ENCODE data around the gene SPO11.

SPO11 gene

DNA sequence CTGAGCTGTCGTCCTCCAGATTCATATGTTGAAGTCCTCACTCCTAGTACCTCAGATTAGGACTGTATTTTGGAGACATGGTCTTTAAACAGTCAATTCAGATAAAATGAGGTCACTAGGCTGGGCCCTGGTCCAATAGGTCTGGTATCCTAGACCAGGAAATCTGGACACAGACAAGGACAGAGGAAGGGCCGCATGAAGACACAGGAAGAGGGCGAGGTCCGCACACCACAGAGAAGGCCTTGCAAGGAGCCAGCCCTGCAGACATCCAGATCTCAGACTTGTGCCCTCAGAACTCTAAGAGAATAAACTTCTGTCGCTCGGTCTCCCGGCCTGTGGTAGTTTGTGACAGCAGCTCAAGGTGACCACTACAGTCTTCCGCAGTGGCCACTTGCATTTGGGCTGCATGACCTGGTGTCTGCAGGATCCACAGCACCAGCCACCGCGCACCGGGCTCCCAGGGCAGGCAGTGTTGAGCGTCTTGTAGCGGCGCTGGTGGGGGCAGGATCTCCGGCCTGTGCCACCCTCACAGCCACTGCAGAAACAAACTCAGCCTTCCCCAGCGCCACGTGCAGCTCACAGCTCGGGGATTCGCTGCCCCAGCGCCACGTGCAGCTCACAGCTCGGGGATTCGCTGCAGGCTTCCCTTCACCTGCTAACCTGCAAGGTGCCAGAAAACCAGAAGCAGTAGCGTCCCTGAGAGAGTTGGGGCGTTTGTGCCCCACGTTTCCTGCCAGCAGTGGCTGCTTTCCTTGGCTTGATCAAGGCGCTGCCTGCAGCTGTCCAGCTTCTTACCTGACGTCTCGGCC is 55.6 kb downstream of the SPO11 start:
- H3K27ac ChIP-seq, result no peak overlapping the region
- no peak for TF ChIP-seq ZFX (IDR thresholded peaks at IDR 0.05; ENCODE audit: borderline replicate concordance)
- TF ChIP-seq, protein P1, sequence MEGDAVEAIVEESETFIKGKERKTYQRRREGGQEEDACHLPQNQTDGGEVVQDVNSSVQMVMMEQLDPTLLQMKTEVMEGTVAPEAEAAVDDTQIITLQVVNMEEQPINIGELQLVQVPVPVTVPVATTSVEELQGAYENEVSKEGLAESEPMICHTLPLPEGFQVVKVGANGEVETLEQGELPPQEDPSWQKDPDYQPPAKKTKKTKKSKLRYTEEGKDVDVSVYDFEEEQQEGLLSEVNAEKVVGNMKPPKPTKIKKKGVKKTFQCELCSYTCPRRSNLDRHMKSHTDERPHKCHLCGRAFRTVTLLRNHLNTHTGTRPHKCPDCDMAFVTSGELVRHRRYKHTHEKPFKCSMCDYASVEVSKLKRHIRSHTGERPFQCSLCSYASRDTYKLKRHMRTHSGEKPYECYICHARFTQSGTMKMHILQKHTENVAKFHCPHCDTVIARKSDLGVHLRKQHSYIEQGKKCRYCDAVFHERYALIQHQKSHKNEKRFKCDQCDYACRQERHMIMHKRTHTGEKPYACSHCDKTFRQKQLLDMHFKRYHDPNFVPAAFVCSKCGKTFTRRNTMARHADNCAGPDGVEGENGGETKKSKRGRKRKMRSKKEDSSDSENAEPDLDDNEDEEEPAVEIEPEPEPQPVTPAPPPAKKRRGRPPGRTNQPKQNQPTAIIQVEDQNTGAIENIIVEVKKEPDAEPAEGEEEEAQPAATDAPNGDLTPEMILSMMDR (IDR thresholded peaks at IDR 0.05), result no peak

DNA sequence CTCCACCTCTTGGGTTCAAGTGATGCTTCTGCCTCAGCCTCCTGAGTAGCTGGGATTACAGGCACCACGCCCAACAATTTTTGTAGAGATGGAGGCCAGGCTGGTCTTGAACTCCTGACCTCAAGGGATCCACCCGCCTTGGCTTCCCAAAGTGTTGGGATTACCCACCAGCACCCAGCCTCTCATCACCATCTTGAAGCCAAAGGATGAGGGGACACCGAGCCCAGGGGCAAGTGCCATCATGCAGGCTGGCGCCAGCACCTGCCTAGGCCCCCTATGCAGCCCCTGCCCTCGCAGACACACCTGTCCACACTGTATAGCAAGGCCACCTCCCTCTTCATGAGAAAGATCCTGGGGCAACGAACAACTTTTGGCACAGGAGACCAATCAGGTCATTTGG is 56.3 kb downstream of the SPO11 start:
- H3K27ac ChIP-seq, result no peak overlapping the region

DNA sequence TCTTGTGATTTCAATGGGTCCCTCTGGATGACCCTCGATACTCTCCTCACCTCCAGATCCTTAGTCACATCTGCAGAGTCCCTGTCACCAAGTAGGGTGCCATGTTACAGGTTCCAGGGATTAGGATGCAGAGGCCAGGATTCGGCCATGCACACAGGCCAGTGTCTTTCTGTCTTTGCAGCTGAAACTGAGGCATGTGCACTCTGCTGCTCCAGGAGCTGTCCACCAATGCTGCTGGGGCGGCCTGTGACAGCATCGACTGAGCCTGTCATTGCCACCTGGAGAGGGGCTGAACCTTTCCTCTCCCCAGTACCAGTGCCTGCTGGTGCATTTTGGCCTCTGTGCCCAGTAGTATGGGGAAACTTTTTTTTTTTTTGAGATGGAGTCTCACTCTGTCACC is 57.2 kb downstream of the SPO11 start:
- H3K27ac ChIP-seq, result no peak overlapping the region
- TF ChIP-seq, protein P1 (IDR thresholded peaks at IDR 0.05), result no peak
- TF ChIP-seq ZFX (IDR thresholded peaks at IDR 0.05; ENCODE audit: borderline replicate concordance), result no peak

More for the DNA sequence above, 56.3 kb downstream of the SPO11 start:
- no peak for TF ChIP-seq ZFX (IDR thresholded peaks at IDR 0.05; ENCODE audit: borderline replicate concordance)
- TF ChIP-seq, protein P1 (IDR thresholded peaks at IDR 0.05), result no peak

DNA sequence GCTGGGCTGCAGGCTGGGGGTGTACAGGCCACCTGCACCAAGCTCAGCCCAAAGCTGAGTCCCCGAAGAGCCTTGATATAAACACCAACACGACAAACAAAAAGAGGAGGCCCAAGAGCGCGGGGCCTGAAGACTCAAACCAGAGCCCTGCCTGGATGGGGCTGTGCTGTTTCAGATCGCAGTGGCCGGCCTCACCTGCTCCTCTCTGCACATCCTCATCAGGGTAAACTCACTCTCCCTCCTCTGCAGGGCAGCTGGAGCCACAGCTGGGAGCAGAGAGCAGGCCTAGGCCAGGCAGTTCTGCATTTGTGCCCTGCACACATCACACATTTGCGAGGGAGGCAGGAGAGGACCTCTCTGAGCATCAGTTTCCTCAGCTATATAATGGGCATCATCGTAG is 57.9 kb downstream of the SPO11 start:
- TF ChIP-seq, protein P1 (IDR thresholded peaks at IDR 0.05), result no peak
- no peak for TF ChIP-seq ZFX (IDR thresholded peaks at IDR 0.05; ENCODE audit: borderline replicate concordance)

DNA sequence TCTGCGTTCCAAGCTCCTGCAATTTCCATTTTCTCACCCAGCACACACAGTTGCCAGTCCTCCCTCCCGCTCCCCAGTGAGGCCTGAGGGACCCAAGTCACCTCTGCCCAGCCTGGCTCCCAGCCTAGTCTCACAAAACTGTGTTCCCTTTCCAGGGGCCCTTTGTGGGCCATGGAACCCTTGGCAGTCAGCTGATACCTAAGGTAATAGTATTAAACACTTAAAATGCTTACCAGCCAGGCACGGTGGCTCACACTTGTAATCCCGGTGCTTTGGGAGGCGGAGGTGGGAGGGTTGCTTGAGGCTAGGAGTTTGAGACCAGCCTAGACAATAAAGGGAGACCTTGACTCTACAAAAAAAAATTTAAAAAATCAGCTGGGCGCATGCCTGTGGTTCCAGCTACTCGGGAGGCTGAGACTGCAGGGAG is 58.4 kb downstream of the SPO11 start:
- H3K27ac ChIP-seq, result no peak overlapping the region
- TF ChIP-seq, protein P1 (IDR thresholded peaks at IDR 0.05), result no peak
- no peak for TF ChIP-seq ZFX (IDR thresholded peaks at IDR 0.05; ENCODE audit: borderline replicate concordance)

More for the DNA sequence above, 57.9 kb downstream of the SPO11 start:
- H3K27ac ChIP-seq, result no peak overlapping the region

DNA sequence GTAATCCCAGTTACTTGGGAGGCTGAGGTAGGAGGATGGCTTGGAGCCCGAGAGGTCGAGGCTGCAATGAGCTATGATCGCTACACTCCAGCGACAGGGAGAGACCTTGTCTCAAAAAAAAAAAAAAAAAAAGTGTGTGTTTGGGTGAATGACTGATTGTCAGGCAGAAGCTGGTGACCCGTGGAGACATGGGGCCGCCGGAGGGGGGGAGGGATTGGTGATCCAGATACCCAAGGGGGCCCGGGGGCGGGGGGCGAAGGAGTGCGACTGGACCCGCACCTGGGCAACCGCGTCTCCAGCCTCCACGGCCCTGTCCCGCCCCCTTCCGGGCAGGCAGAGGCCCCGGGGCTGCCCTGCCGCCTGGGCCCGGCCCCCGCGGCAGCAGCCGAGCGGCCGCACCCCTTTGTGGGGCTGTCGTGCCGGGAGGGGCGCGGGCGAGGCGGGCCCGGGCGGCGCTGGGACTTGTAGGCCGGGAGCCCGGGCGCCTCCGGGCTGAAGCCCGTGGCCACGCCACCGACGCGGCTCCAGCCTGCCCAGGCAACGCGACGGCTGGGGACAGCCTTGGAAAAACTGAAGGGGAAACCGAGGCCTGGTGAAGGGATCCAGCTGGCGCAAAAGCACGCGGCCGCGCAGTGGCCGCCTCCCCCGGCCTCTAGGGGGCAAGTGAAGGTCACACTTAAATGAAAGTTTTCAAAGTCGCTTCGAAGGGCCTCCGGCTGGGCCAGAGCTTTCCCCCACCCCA is 59.5 kb downstream of the SPO11 start:
- no peak overlapping the region for H3K27ac ChIP-seq
- no peak for TF ChIP-seq ZFX (IDR thresholded peaks at IDR 0.05; ENCODE audit: borderline replicate concordance)
- TF ChIP-seq, protein P1 (IDR thresholded peaks at IDR 0.05), result 0 out of 2 replicates have a peak, but pooled peaks have one; percentile 7

Data from 22Rv1 (cell line).